HG02678 (cell line): ENCODE measurements around the gene ADARB2.

Experiments used
- ATAC-seq: cut with Tn5 transposase; IDR thresholded peaks from one replicate; pipeline ENCODE4 v1.9.1; 2021; ENCODE audit warnings: mild to moderate bottlenecking, moderate library complexity; ENCODE audit not compliant: unreplicated experiment

The ADARB2 gene

DNA sequence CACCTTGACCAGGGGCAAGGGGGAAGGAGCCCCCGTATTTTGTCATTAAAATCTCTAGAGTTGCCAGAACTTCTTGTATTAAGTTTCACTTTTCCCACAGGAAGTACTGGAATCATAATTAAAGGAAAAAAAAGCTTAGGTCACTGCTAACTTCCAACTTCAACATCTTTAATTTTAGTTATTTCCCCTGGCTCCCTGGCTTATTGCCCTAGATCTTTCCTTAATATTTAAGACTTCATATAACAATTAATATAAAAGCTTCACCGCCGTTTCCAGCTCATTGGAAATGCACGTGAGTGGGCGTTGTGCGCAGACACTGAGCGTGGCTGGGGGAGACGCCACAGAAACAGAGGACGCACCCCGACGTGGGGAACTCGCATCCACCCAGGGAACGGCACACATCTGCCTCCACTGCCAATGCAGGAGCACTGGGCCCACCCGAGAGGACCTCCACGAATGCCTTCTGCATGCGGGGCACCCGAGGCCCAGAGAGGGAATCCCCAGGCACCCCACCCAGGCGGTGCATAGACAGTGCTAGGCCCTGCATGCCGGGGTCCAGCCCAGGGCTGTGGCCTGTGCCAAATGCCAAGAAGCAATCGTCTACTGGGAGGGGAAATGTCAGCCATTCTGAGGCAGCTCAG is 72.2 kb downstream of the ADARB2 start:
- no peak for ATAC-seq

GRCh38 chr10:1664333-1664964 is 72.9 kb downstream of the ADARB2 start:
- no peak for ATAC-seq

DNA sequence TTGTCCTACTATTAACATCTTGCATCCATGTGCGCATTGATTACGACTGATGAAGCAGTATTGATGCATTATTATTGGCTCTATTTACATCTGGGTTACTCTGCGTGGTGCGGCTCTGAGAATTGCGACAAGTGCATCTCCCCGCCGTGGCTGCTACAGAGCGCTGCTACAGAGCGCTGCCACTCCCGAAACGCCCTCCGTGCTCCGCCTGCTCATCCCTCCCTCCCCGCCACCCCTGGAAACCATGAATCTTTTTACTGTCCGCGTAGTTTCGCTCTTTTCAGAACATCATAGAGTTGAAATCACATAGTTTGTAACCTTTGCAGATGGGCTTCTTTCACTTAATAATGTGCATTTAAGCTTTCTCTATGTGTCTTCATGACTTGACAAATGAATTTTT is 74.1 kb downstream of the ADARB2 start:
- no peak for ATAC-seq

GRCh38 chr10:1662438-1663025 is 74.8 kb downstream of the ADARB2 start:
- peak; percentile 35 for ATAC-seq

GRCh38 chr10:1661859-1662437 is 75.4 kb downstream of the ADARB2 start:
- ATAC-seq, result peak; percentile 87

DNA sequence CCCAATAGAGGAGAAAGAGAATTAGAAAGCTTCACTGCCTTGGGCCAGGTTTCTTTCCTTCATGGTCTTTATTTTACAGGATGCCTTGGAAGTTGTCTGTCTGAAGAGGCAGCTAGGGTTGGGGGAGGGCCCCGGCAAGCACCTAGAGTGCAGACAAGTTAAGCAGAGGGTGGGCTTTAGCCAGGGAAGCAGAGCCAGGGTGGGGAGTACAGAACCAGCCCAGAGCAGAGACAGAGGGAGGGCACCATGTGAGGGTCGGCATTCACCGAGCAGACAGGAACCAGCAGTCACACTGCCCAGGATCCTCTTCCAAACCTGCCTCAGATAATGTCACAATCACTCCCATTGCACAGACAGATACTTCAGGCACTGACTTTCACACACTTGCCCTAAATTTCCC is 75.9 kb downstream of the ADARB2 start:
- peak; percentile 9 for ATAC-seq

- no peak for ATAC-seq
Measured at GRCh38 chr10:1660815-1661214, 76.5 kb downstream of the ADARB2 start.

DNA sequence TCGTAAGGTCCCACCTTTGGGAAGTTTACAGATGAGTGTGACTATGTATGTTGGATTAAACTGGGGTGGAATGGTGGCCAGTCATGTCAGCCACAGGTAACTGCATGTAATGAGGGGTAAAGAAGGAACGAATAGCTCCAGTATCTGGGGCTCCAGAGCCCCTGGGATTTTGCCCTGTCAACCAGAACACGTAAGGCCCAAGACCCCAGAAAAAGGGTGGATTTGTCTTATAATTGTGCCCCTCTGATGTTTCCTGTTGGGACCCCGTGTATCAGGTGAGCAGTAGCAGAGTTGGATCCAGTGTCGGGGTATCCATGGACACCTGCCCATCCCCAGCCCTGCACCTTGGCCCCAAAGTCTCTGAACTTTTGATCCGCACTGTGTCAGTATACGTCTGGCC is 76.9 kb downstream of the ADARB2 start:
- ATAC-seq, result no peak

- no peak for ATAC-seq
Measured at GRCh38 chr10:1659221-1659791, 78.0 kb downstream of the ADARB2 start.

GRCh38 chr10:1658658-1659057 is 78.7 kb downstream of the ADARB2 start:
- ATAC-seq, result no peak

DNA sequence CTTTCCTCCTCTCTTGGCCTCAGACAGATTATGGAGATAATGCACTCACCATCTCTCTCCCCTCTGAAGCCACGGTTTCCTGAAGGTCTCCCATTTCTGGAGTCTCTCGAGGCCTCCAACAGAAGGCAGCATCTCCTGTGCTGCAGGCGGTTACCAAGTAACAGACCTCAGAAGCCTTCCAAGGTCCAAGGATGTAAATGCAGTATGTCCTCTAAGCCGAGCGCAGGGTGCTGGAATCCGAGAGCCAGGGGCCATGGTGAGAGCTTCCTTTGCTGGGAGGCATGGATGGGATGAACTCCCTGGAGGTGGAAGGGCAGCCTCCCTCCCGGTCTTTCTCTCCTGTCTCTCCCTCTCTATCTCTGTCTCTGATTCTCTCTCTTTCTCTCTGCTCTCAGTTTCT is 79.8 kb downstream of the ADARB2 start:
- no peak for ATAC-seq

DNA sequence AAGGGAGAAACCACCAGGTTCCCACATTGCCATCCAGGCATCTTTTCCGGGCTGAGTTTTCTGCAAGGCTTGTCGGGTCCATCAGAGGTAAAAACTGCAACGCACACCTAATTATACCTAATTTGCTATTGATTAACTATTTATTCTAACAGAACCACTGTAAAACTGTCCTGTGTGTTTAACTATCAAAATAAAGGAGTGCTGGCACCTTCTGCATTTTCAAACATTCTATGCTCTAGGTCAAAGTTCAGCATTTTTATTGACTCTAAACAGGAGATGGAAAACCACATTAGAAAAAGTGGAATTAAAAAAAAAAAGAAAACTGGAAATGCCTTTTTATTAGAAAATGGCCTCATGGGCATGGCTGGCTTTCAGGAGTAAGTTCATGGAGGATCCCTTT is 82.0 kb downstream of the ADARB2 start:
- no peak for ATAC-seq

- no peak for ATAC-seq
Measured at GRCh38 chr10:1654811-1655356, 82.4 kb downstream of the ADARB2 start.

- ATAC-seq, result no peak
Measured at GRCh38 chr10:1654247-1654646, 83.1 kb downstream of the ADARB2 start.

- ATAC-seq, result no peak
Measured at GRCh38 chr10:1653321-1653720, 84.0 kb downstream of the ADARB2 start.

DNA sequence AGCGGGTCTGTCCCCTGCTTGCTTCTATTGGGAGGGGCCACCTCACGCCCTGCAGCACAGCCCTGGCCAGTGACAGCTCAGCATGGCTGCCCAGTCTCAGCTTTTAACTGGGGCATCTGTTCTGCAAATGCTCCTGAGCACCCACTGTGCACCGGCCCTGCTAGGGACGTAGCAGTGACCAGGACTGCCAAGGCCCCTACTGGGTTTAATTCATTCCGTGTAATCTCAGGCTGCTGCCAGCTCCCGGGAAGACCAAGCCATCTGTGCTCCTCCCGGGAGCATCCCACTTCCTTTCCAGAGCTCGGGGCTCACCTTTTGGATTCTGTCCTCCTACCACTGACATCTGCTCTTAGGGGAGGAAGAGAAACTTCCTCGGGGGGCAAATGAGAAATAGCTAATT is 85.2 kb downstream of the ADARB2 start:
- ATAC-seq, result no peak

DNA sequence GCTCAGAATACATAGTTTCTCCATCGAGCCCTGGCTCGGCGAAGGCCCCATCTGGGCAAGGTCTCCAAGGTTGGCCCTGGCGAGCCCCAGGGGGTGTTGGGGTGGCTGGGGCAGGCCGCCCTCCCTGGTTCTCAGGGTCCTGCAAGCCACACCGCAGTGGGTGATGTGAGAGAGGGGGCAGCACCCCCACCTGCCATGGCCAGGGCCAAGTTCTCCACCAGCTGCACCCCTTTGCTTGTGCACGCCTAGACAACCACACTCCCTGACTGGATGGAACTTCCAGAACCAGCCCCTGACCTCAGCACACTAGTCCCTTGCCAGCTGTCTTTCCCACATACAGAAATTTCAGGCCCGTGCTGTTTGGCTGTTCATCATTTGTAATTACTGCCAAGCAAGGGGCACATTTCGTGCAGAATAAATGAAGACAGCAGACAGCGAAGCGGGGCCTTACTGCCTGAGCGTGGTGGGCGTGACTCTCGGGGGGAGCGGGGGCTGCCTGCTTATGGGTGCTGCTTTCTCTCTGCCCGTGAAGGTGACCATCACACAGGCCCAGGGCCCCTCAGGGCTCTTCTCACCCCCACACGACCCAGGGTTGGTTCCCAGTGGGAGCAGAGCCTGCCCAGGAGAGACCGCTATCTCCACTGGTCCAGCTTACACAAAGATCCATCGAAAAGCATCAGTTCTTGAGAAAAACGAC is 85.9 kb downstream of the ADARB2 start:
- ATAC-seq, result no peak

DNA sequence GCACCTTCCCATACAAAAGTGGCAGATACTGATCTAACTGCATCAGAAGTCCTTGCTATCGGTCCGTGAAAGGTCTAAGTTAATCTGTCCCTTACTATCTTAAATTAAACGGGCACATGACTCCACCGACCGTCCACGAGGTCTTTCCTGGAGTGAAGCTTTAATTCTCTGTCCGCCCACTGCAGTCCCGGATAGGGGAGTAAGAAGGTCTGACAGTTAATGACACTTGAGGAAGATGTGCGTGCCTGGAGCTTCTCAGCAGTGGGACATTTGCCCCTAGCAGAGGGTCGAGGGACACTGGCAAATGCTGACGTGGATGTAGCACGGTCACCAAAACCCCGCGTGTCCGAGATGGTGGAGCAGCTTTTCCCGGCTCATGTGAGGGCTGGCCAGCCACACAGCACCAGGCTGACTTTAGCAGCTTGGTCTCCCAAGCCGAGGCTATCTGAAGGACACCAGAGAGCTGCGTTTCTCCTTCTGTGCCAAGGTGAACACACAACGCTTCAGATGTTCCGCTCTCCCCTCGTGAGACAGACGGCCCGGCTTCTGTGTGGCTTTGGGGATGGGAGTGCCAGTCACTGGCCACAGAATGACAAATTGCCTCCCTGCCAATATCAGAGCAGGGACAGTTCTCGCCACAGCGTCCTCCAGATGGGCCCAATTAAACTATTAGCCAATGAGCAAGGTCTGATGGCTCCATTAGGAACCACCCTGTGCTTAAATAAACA is 86.6 kb downstream of the ADARB2 start:
- ATAC-seq, result no peak

- no peak for ATAC-seq
Measured at GRCh38 chr10:1648648-1649047, 88.7 kb downstream of the ADARB2 start.

- no peak for ATAC-seq
Measured at GRCh38 chr10:1646332-1646731, 91.0 kb downstream of the ADARB2 start.
